MM.1S (cell line): ENCODE measurements around the gene CLINT1.

Experiments used
- CTCF ChIP-seq: fragments of 300-600 bp; sonication (generic); IDR thresholded peaks from 2 replicates; pipeline ENCODE4 v1.5.1; 2016; ENCODE audit warnings: antibody characterized with exemption, low read length, mixed read lengths
- EZH2phosphoT487 ChIP-seq: fragments of 300-600 bp; sonication (generic); IDR thresholded peaks from 2 replicates; pipeline ENCODE4 v1.6.1; 2018; ENCODE audit warnings: antibody characterized with exemption, low read length

- TF ChIP-seq CTCF (peak; percentile 56), EZH2phosphoT487 (no peak)
Measured at GRCh38 chr5:157820593-157821252, 38.2 kb downstream of the CLINT1 start.
